Panc1 (cell line): ENCODE measurements around the gene MAPK10. TPM values are rescaled to one million over a fixed set of nuclear protein-coding genes. Genes with fewer than 3 reads are reported as not detected.

Experiments
- ATAC-seq: fragments of 200-7000 bp; cut with Tn5 transposase; 2 replicates; pipeline ENCODE4 v1.9.1; 2020; ENCODE audit warnings: mild to moderate bottlenecking, moderate library complexity
- BruUV-seq: library from RNA; stranded (reverse); fragments of 400-500 nt; replicated peaks from 2 replicates; lab custom pipeline; 2021; lab: Mats Ljungman, UMichigan
- CTCF ChIA-PET: fragments of 300-600 bp; sonication (Branson Sonifier 250); formaldehyde crosslinking; loops from one replicate; lab custom pipeline; 2022; ENCODE audit warnings: antibody characterized with exemption; lab: Charles Lee
- POLR2A ChIA-PET: fragments of 300-600 bp; sonication (Branson Sonifier 250); formaldehyde crosslinking; loops from one replicate; lab custom pipeline; 2022; ENCODE audit warnings: antibody characterized with exemption; lab: Charles Lee
- DNase-seq: peaks from one replicate; pipeline ENCODE4 v3.0.0-alpha.2; 2010; ENCODE audit warnings: low read depth, low spot score
- H3K27ac ChIP-seq: 2 replicates; pipeline ENCODE4 v1.5.1; 2011; ENCODE audit warnings: mild to moderate bottlenecking, low read length, inconsistent platforms
- H3K27me3 ChIP-seq: fragments of 200-500 bp; sonication (Bioruptor generic); 2 replicates; pipeline ENCODE4 v1.6.0; 2014; ENCODE audit warnings: low read length, inconsistent platforms; ENCODE audit not compliant: control insufficient read depth, insufficient read depth
- H3K36me3 ChIP-seq: fragments of 200-500 bp; sonication (Bioruptor generic); 2 replicates; pipeline ENCODE4 v1.5.1; 2014; ENCODE audit warnings: inconsistent platforms, mild to moderate bottlenecking, low read length, moderate library complexity; ENCODE audit not compliant: control insufficient read depth, insufficient read depth
- H3K4me1 ChIP-seq: 2 replicates; pipeline ENCODE4 v1.5.1; 2011; ENCODE audit warnings: inconsistent platforms, mild to moderate bottlenecking, low read length, moderate library complexity; ENCODE audit not compliant: control insufficient read depth, insufficient read depth
- H3K4me3 ChIP-seq, 2 experiments: 2 replicates each; pipeline ENCODE4 v1.5.1; 2011 to 2012; ENCODE audit warnings: low read depth in 2 of 2, low read length in 2 of 2, mild to moderate bottlenecking in 2 of 2, inconsistent platforms in 1 of 2, moderate library complexity in 1 of 2
- H3K9me3 ChIP-seq: fragments of 200-500 bp; sonication (Bioruptor generic); 2 replicates; pipeline ENCODE4 v1.5.1; 2014; ENCODE audit warnings: low read depth, mild to moderate bottlenecking, inconsistent platforms, low read length, moderate library complexity; ENCODE audit not compliant: control insufficient read depth, insufficient read depth
- CTCF ChIP-seq: fragments of 450-650 bp; IDR thresholded peaks from 2 replicates; pipeline ENCODE4 v1.5.1; 2017; ENCODE audit warnings: mild to moderate bottlenecking
- POLR2AphosphoS5 ChIP-seq: IDR thresholded peaks from 2 replicates; pipeline ENCODE4 v1.6.1; 2012; ENCODE audit warnings: mild to moderate bottlenecking, low read depth, low read length, moderate library complexity
- REST ChIP-seq, 2 experiments: IDR thresholded peaks; 2 replicates each; pipeline ENCODE4 v1.6.1; 2011 to 2012; ENCODE audit warnings: low read depth in 2 of 2, control low read depth in 1 of 2, low read length in 1 of 2, mild to moderate bottlenecking in 1 of 2, moderate library complexity in 1 of 2; ENCODE audit not compliant: insufficient read depth in 1 of 2
- SIN3A ChIP-seq: IDR thresholded peaks from 2 replicates; pipeline ENCODE4 v1.6.1; 2012; ENCODE audit warnings: low read depth, mild to moderate bottlenecking, low read length, moderate library complexity, borderline replicate concordance; ENCODE audit not compliant: insufficient read depth
- TCF7L2 ChIP-seq: IDR thresholded peaks from 2 replicates; pipeline ENCODE4 v1.6.1; 2011; ENCODE audit warnings: mild to moderate bottlenecking, low read depth, low read length, inconsistent platforms
- in situ Hi-C: cut with HindIII; loops from 2 replicates; pipeline ENCODE4 v1.10.0; 2016; ENCODE audit warnings: low sequenced_read_pairs, low pct_unique_long_range_greater_than_20kb
- intact Hi-C: fragments of 100-400 bp; cut with micrococcal nuclease; formaldehyde crosslinking; loops from one replicate; pipeline ENCODE4 v1.10.0; 2022; ENCODE audit not compliant: unreplicated experiment
- total RNA-seq: library from RNA; stranded (reverse); gene quantifications from one replicate; pipeline ENCODE4 v1.2.1, GENCODE V29; 2021; ENCODE audit not compliant: unreplicated experiment

The MAPK10 gene
- total RNA-seq, 1 experiment from 2014 or later: 0.85 TPM

- Histone ChIP-seq H3K36me3 (no peaks in the 10 kb centered on the region), H3K4me1 (no peaks in the 10 kb centered on the region), H3K27me3 (no peaks in the 10 kb centered on the region), H3K27ac (no peak overlapping the region), H3K4me3 (no peak overlapping the region), H3K9me3 (no peaks in the 10 kb centered on the region)
- BruUV-seq: no TSS peak
- POLR2A ChIA-PET: no interaction called here
- no peak for DNase-seq
- no peak for ATAC-seq
- TF ChIP-seq TCF7L2 (no peak), POLR2AphosphoS5 (no peak), SIN3A (no peak), REST (IDR thresholded peaks at IDR 0.05; ENCODE audit: insufficient read depth in 1 of 2, low read depth in 2 of 2, low read length in 1 of 2) (no peak), CTCF (no peak)
- CTCF ChIA-PET: no interaction called here
- in situ Hi-C loops: no loop called here
- intact Hi-C loops: no loop called here
Measured at GRCh38 chr4:86356425-86357210, 3.2 kb downstream of the MAPK10 start.

- H3K9me3 ChIP-seq: no peaks in the 10 kb centered on the region
- H3K36me3 ChIP-seq: no peaks in the 10 kb centered on the region
- ATAC-seq (no peak), DNase-seq (no peak)
- TF ChIP-seq TCF7L2 (no peak), POLR2AphosphoS5 (no peak), CTCF (no peak), SIN3A (no peak), REST (IDR thresholded peaks at IDR 0.05; ENCODE audit: insufficient read depth in 1 of 2, low read depth in 2 of 2, low read length in 1 of 2) (no peak)
- no peak overlapping the region for H3K4me3 ChIP-seq
- no peak overlapping the region for H3K27ac ChIP-seq
- POLR2A ChIA-PET: no interaction called here
- intact Hi-C loops: no loop called here
- in situ Hi-C loops: no loop called here
- H3K4me1 ChIP-seq: no peaks in the 10 kb centered on the region
- no TSS peak for BruUV-seq
- no peaks in the 10 kb centered on the region for H3K27me3 ChIP-seq
- CTCF ChIA-PET: no interaction called here
Measured at GRCh38 chr4:86354390-86354789, 5.5 kb downstream of the MAPK10 start.
